ENCODE measurements around the gene UBE2L3. TPM values are rescaled to one million over a fixed set of nuclear protein-coding genes. Genes with fewer than 3 reads are reported as not detected.

Gene UBE2L3
- 41.8 and 45.9 TPM in 2 replicates for total RNA-seq

DNA sequence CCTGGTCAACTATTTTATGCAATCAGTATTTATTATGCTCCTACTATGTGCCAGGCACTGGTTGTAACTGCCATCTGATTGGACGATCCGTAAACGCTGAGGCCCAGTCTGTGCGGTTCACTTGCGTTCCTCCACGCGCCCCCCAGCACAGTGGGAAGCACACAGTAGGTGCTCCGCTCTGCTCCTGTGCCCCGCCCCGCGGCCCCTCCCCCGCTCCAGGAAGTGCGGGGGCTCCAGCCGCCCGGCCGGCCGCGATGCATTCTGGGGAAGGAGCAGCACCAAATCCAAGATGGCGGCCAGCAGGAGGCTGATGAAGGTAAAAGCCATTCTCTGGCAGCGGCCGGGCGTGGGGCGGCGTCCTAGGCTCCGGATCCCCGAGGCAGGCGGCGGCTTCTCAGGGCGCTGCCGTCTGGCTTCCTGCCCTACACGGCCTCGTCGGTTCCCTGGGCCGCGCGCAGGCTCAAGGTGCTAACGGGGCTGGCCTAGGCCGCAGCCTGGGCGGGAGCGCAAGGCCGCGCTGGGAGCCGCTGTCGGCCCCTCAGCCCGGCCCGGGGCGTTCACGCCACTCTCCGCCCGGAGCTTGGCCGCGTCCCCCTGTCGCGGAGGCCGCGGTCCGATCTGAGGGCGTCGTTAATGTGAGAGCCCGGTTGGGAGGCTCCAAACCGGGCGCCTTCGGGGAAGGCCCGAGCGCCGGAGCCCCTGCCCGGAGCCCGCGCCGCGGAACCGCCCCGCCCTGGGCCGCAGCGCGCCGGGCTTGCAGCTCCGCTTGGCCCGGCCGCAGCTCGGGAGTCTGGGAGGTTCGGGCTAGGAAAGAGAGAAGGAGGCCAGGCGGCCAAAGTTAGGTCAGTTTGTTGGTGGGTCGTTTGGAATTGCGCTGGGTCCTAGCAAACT lies at the start of gene UBE2L3:
UBE2L3 (plus strand) TSS at position 259 of the 891 bp plus-strand sequence; CDS start at position 290, 31 bp downstream.

GRCh38 chr22:21551361-21551760 lies 16.2 kb upstream of the UBE2L3 start, which contains the start of gene RIMBP3C:
Gene RIMBP3C, minus strand, starts transcription at chr22:21551461. Its CDS starts 485 bp downstream, at chr22:21550976.

GRCh38 chr22:21629255-21630149 lies 62.0 kb downstream of the UBE2L3 start, which contains the start of gene YDJC:
Gene YDJC, minus strand, starts transcription at chr22:21630022. Its CDS starts 8 bp downstream, at chr22:21630014.

DNA sequence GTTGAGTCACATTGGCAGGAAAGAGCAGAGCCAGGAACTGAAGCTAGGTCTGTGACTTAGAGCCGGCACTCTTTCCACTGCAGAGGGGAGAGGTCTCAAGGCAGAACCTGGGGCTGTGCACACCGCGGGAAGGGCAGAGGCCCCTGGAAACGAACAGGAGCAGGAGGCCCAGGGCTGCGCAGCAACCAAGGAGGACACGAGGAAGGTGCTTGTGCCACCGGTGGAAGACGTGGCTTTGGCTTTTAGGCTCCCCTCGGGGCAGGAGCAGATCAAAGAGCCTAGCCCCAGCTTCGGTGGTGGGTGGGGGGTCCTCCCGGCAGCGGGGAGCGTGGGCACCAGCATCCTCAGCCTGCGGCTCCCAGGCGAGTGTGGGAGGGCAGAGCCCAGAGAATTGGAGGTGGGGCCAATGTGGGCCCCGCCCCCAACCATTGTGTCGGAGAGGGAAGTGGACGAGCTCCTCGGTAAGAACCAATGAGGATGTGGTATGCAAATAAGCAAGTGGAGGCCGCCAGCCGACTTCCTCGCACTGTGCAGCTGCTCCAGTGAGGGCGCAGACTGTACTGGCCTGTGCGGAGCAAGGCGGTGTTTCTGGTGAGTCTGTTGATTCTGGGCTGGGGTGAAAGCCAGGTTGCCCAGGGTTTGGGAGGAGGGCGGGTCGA lies 64.9 kb downstream of the UBE2L3 start, which contains the start of gene CCDC116:
CCDC116 (plus strand) TSS at position 524 of the 659 bp plus-strand sequence. CDS start 422 bp downstream, outside the sequence.

GRCh38 chr22:21641789-21642583 lies 74.5 kb downstream of the UBE2L3 start, which contains the start of gene SDF2L1:
Gene SDF2L1, plus strand, starts transcription at chr22:21642302. Its CDS starts 35 bp downstream, at chr22:21642337.

Small RNA genes lying within 50 kb of the gene (small RNA-seq; reads per million reads assigned to genes)
- 2.1 reads per million, percentile 80 among the genes with 10 or more reads in this experiment for gene MIR301B
- not detected for gene RF00492
- not detected for gene RN7SKP221

Other genes starting within 250 kb of the UBE2L3 start
- gene RIMBP3B, start 184.0 kb upstream of the UBE2L3 start, total RNA-seq = under 0.01 and 0.37 TPM in 2 replicates
- 2.9 and 5.1 TPM in 2 replicates for gene HIC2, start 150.3 kb upstream of the UBE2L3 start, total RNA-seq
- gene TMEM191C, start 100.3 kb upstream of the UBE2L3 start, total RNA-seq = 0.73 and 0.78 TPM in 2 replicates
- gene RIMBP3C, start 16.3 kb upstream of the UBE2L3 start, total RNA-seq = 0.39 and 1.1 TPM in 2 replicates
- 27.2 and 29.8 TPM in 2 replicates for gene YDJC, start 62.3 kb downstream of the UBE2L3 start, total RNA-seq
- under 0.01 and 0.39 TPM in 2 replicates for gene CCDC116, start 65.0 kb downstream of the UBE2L3 start, total RNA-seq
- gene SDF2L1, start 74.6 kb downstream of the UBE2L3 start, total RNA-seq = 22.0 and 30.9 TPM in 2 replicates
- 25.6 and 30.9 TPM in 2 replicates for gene PPIL2, start 98.3 kb downstream of the UBE2L3 start, total RNA-seq
- gene YPEL1, start 168.1 kb downstream of the UBE2L3 start, total RNA-seq = 0.20 and 0.37 TPM in 2 replicates

All from subcutaneous preadipocyte (primary cell).